Neural cell (in vitro differentiated cells): ENCODE data around the gene SEZ6. TPM values are rescaled to one million over a fixed set of nuclear protein-coding genes. Genes with fewer than 3 reads are reported as not detected.

Experiments
- H2AFZ ChIP-seq: fragments of 200-600, 300-800 bp; sonication (generic), shearing (Covaris generic); 2 replicates; pipeline ENCODE4 v1.6.0; 2014; ENCODE audit warnings: low read depth, mild to moderate bottlenecking, antibody characterized with exemption, low read length, moderate library complexity
- H3F3A ChIP-seq: fragments of 200-600 bp; shearing (Covaris generic); 2 replicates; pipeline ENCODE4 v1.6.1; 2016; ENCODE audit warnings: mild to moderate bottlenecking, moderate library complexity, mixed read lengths, antibody characterized with exemption, low read length; ENCODE audit not compliant: insufficient read depth, poor library complexity, severe bottlenecking
- H3K27ac ChIP-seq: fragments of 200-600, 300-800 bp; sonication (generic), shearing (Covaris generic); 2 replicates; pipeline ENCODE4 v1.5.1; 2014; ENCODE audit warnings: mild to moderate bottlenecking, low read length, moderate library complexity
- H3K27me3 ChIP-seq: fragments of 300-800, 200-600 bp; sonication (generic), shearing (Covaris generic); 2 replicates; pipeline ENCODE4 v1.6.0; 2014; ENCODE audit warnings: mild to moderate bottlenecking, low read depth, low read length, moderate library complexity; ENCODE audit not compliant: insufficient read depth
- H3K36me3 ChIP-seq: fragments of 300-800, 200-600 bp; sonication (generic), shearing (Covaris generic); 2 replicates; pipeline ENCODE4 v1.5.1; 2014; ENCODE audit warnings: mild to moderate bottlenecking, antibody characterized with exemption, low read length, moderate library complexity; ENCODE audit not compliant: insufficient read depth
- H3K4me2 ChIP-seq: fragments of 300-800, 200-600 bp; sonication (generic), shearing (Covaris generic); 2 replicates; pipeline ENCODE4 v1.6.0; 2014; ENCODE audit warnings: mild to moderate bottlenecking, low read length
- H3K4me3 ChIP-seq: fragments of 300-800, 200-600 bp; sonication (generic), shearing (Covaris generic); 2 replicates; pipeline ENCODE4 v1.5.1; 2014; ENCODE audit warnings: mild to moderate bottlenecking, low read length, moderate library complexity
- H3K79me2 ChIP-seq: fragments of 200-600 bp; shearing (Covaris generic); replicated peaks from 2 replicates; pipeline ENCODE4 v1.6.0; 2014; ENCODE audit warnings: mild to moderate bottlenecking, low read length, moderate library complexity; ENCODE audit not compliant: insufficient read depth
- H3K9ac ChIP-seq: fragments of 300-800, 200-600 bp; sonication (generic), shearing (Covaris generic); 2 replicates; pipeline ENCODE4 v1.6.1; 2016; ENCODE audit warnings: mild to moderate bottlenecking, low read length, mixed read lengths
- H3K9me2 ChIP-seq: fragments of 200-600 bp; shearing (Covaris generic); 2 replicates; pipeline ENCODE4 v1.6.1; 2016; ENCODE audit warnings: mild to moderate bottlenecking, low read length, mixed read lengths; ENCODE audit not compliant: insufficient read depth
- H3K9me3 ChIP-seq: fragments of 200-600, 300-800 bp; sonication (generic), shearing (Covaris generic); 2 replicates; pipeline ENCODE4 v1.6.1; 2016; ENCODE audit warnings: mild to moderate bottlenecking, mixed run types, low read length, moderate library complexity, mixed read lengths
- H4K20me1 ChIP-seq: fragments of 200-600 bp; shearing (Covaris generic); 2 replicates; pipeline ENCODE4 v1.6.1; 2016; ENCODE audit warnings: mild to moderate bottlenecking, mixed run types; ENCODE audit not compliant: insufficient read depth
- EZH2 ChIP-seq: fragments of 200-600, 300-800 bp; shearing (Covaris generic), sonication (generic); IDR thresholded peaks from 2 replicates; pipeline ENCODE4 v1.6.1; 2014; ENCODE audit warnings: antibody characterized with exemption, low read length, borderline replicate concordance, mild to moderate bottlenecking; ENCODE audit not compliant: insufficient read depth, poor library complexity, severe bottlenecking
- MXI1 ChIP-seq: fragments of 450-650 bp; conservative IDR thresholded peaks from 2 replicates; pipeline ENCODE4 v1.6.1; 2014; ENCODE audit warnings: antibody characterized with exemption, mild to moderate bottlenecking; ENCODE audit not compliant: poor library complexity, severe bottlenecking
- POLR2AphosphoS5 ChIP-seq: IDR thresholded peaks from 2 replicates; pipeline ENCODE4 v1.6.1; 2012
- RAD21 ChIP-seq: fragments of 450-650 bp; conservative IDR thresholded peaks from 2 replicates; pipeline ENCODE4 v1.6.1; 2014; ENCODE audit warnings: antibody characterized with exemption, mild to moderate bottlenecking, moderate library complexity
- SMC3 ChIP-seq: fragments of 450-650 bp; conservative IDR thresholded peaks from 2 replicates; pipeline ENCODE4 v1.6.1; 2014; ENCODE audit warnings: antibody characterized with exemption, mild to moderate bottlenecking, moderate library complexity; ENCODE audit not compliant: poor library complexity
- polyA plus RNA-seq: library from polyadenylated mRNA; depleted of rRNA; stranded (reverse); fragments of >200 nt; gene quantifications from 2 replicates; pipeline ENCODE4 v1.2.3, GENCODE V29; 2014
- TF ChIP-seq, protein P1 (sequence below): fragments of 450-650 bp; IDR thresholded peaks from 2 replicates; pipeline ENCODE4 v1.5.1; 2014; ENCODE audit warnings: antibody characterized with exemption, mild to moderate bottlenecking, moderate library complexity; ENCODE audit not compliant: poor library complexity, severe bottlenecking

SEZ6 gene
- polyA plus RNA-seq, 1 donor from 2014 or later = 15.1 TPM

DNA sequence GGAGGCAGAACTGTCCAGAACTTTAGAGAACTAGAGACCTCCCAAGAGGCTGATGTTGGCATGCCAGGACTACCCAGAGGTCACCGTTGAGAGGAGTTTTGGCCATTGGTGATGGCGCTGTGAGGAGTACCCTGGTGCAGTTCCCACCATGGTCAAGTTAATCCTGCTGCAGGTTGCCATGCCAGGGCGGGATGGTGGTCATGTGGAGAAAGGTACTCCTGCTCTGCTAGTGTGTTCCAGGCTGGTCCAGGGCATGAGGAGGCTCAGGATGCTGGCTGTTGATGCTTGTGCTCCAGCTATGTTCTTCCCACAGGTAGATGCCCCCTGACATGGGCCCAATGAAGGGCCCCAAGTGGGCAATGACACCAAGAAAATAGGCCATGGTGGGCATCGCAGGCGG, 50.4 kb downstream of the SEZ6 start:
- no peak overlapping the region for H2AFZ ChIP-seq
- H3F3A ChIP-seq = no peaks in the 10 kb centered on the region
- no peak for TF ChIP-seq RAD21
- no peaks in the 10 kb centered on the region for H3K27me3 ChIP-seq
- H3K4me2 ChIP-seq = no peak overlapping the region
- H3K36me3 ChIP-seq = no peaks in the 10 kb centered on the region
- no peaks in the 10 kb centered on the region for H3K9me3 ChIP-seq
- no peak overlapping the region for H3K9ac ChIP-seq
- no peaks in the 10 kb centered on the region for H4K20me1 ChIP-seq
- H3K4me3 ChIP-seq = no peak overlapping the region
- no peaks in the 10 kb centered on the region for H3K9me2 ChIP-seq
- H3K79me2 ChIP-seq = peaks cover 4% of the 10 kb centered on the region
- no peak overlapping the region for H3K27ac ChIP-seq

DNA sequence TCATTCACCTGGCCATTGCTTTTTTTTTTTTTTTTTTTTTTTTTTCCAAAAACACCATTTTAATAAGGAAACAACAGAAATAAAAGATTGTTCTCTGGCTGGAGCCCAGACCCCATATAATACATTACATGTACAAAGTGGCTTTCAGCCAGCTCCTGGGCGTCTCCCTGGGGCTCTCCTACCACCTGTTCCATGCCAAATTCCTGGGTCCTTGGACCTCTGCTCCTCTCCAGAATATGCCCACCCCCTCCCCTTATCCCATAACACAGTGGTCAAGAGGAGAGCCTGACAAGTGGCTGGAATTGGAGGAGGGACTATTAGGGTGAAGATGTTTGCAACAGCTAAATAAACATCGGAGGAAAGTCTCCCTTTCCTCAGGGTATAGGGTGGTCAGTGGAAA, 50.9 kb downstream of the SEZ6 start:
- Histone ChIP-seq H4K20me1 (no peaks in the 10 kb centered on the region), H3K79me2 (peaks cover 8% of the 10 kb centered on the region), H3K36me3 (no peaks in the 10 kb centered on the region), H3K9me3 (no peaks in the 10 kb centered on the region), H3K9ac (no peak overlapping the region), H3F3A (no peaks in the 10 kb centered on the region), H3K27ac (no peak overlapping the region), H3K4me3 (no peak overlapping the region), H3K9me2 (no peaks in the 10 kb centered on the region), H3K27me3 (no peaks in the 10 kb centered on the region), H2AFZ (no peak overlapping the region), H3K4me2 (no peak overlapping the region)
- no peak for TF ChIP-seq POLR2AphosphoS5

DNA sequence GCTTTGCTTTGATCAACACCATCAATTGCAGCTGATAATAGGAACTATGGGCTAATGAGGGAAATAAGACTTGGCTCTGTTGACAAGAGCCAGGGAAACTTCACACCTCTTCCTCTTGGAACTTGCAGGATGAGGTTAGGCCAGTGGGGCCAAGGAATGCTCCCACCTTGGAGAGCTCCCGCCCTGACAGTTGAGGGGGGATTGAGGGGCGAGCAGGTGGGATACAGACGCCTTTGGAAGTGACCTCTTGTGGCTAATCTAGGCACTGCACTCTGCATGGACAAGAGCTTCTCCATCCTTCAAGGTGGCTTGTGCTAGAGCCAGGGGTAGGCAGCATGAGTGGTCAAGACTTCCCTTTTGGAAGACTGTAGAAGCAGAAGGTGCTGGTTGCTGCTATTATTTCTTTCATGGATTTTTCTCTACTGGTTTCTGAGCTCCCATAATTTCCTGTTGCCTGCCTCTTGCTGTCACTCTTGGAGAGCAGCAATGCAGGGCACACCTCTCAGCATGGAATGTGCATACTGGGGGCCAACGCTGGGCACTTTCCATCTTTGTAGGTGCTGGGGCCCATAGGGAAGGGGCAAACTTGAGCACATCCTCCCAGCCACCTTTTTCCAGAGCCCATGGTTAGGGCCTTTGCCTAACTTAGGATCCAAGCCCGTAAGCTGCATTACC, 52.3 kb downstream of the SEZ6 start:
- no peaks in the 10 kb centered on the region for H3K27me3 ChIP-seq
- H3K79me2 ChIP-seq = peaks cover 21% of the 10 kb centered on the region
- peak overlapping the region; percentile 77 for H3K4me2 ChIP-seq
- no peaks in the 10 kb centered on the region for H4K20me1 ChIP-seq
- H3K4me3 ChIP-seq = peak overlapping the region; percentile 68
- H3K27ac ChIP-seq = peak overlapping the region; percentile 98
- H3K9me3 ChIP-seq = no peaks in the 10 kb centered on the region
- no peak overlapping the region for H3K9ac ChIP-seq
- no peak for TF ChIP-seq EZH2
- TF ChIP-seq RAD21 = peak; percentile 59
- TF ChIP-seq MXI1 = no peak
- peak; percentile 78 for TF ChIP-seq SMC3
- TF ChIP-seq, protein P1, sequence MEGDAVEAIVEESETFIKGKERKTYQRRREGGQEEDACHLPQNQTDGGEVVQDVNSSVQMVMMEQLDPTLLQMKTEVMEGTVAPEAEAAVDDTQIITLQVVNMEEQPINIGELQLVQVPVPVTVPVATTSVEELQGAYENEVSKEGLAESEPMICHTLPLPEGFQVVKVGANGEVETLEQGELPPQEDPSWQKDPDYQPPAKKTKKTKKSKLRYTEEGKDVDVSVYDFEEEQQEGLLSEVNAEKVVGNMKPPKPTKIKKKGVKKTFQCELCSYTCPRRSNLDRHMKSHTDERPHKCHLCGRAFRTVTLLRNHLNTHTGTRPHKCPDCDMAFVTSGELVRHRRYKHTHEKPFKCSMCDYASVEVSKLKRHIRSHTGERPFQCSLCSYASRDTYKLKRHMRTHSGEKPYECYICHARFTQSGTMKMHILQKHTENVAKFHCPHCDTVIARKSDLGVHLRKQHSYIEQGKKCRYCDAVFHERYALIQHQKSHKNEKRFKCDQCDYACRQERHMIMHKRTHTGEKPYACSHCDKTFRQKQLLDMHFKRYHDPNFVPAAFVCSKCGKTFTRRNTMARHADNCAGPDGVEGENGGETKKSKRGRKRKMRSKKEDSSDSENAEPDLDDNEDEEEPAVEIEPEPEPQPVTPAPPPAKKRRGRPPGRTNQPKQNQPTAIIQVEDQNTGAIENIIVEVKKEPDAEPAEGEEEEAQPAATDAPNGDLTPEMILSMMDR = peak; percentile 81
- no peaks in the 10 kb centered on the region for H3K9me2 ChIP-seq
- no peaks in the 10 kb centered on the region for H3K36me3 ChIP-seq
- H3F3A ChIP-seq = peaks cover 2% of the 10 kb centered on the region
- no peak overlapping the region for H2AFZ ChIP-seq
